Ovary (tissue), 3 donors: ENCODE data around the gene FBXL16.

Experiments used
- CTCF ChIP-seq, 3 donors: fragments of 450-650 bp in 2 of 3; fragments of 200-600 bp in 1 of 3; IDR thresholded peaks; one replicate each; pipeline versions ENCODE4 v1.5.1 to v1.8.0; 2016 to 2022; ENCODE audit warnings: antibody characterized with exemption in 3 of 3, mild to moderate bottlenecking in 1 of 3
- EP300 ChIP-seq: sonication (generic); formaldehyde crosslinking; IDR thresholded peaks from one replicate; pipeline ENCODE4 v1.6.1; 2017; ENCODE audit warnings: antibody characterized with exemption
- POLR2A ChIP-seq: fragments of 450-650 bp; IDR thresholded peaks from one replicate; pipeline ENCODE4 v1.6.1; 2017; ENCODE audit warnings: antibody characterized with exemption, mild to moderate bottlenecking, moderate library complexity
- donor health status: DM: no; HTN: no; CAD: no.

- no peak for TF ChIP-seq CTCF (IDR thresholded peaks at IDR 0.05)
- TF ChIP-seq EP300: no peak
- no peak for TF ChIP-seq POLR2A
These were observed 37.0 kb downstream of the FBXL16 start for GRCh38 chr16:668519-669171.
